Activated T-cell treated with anti-CD3 and anti-CD28 coated beads for 24 hours (primary cell): ENCODE results near the gene PARP8.

Experiments used
- DNase-seq: peaks from one replicate; pipeline ENCODE4 v3.0.0-alpha.2; 2020; ENCODE audit warnings: low read depth

Gene PARP8

GRCh38 chr5:50846261-50846660 is 179.8 kb downstream of the PARP8 start:
- DNase-seq, result no peak

- DNase-seq, result no peak
These were observed 183.1 kb downstream of the PARP8 start for GRCh38 chr5:50849554-50849953.

GRCh38 chr5:50853151-50853550 is 186.7 kb downstream of the PARP8 start:
- no peak for DNase-seq

GRCh38 chr5:50854082-50854481 is 187.6 kb downstream of the PARP8 start:
- DNase-seq, result no peak

- DNase-seq, result no peak
These were observed 188.6 kb downstream of the PARP8 start for GRCh38 chr5:50855001-50855400.

- DNase-seq, result no peak
These were observed 190.1 kb downstream of the PARP8 start for GRCh38 chr5:50856401-50857119.

- no peak for DNase-seq
These were observed 197.2 kb downstream of the PARP8 start for GRCh38 chr5:50863534-50864170.

- no peak for DNase-seq
These were observed 198.0 kb downstream of the PARP8 start for GRCh38 chr5:50864466-50864865.

- no peak for DNase-seq
These were observed 200.0 kb downstream of the PARP8 start for GRCh38 chr5:50866415-50866814.

GRCh38 chr5:50867140-50867539 is 200.7 kb downstream of the PARP8 start:
- DNase-seq, result no peak

GRCh38 chr5:50873595-50874277 is 207.3 kb downstream of the PARP8 start:
- DNase-seq, result no peak

GRCh38 chr5:50874306-50875001 is 208.0 kb downstream of the PARP8 start:
- DNase-seq, result no peak

- DNase-seq, result no peak
These were observed 208.5 kb downstream of the PARP8 start for GRCh38 chr5:50875002-50875344.

- DNase-seq, result no peak
These were observed 212.0 kb downstream of the PARP8 start for GRCh38 chr5:50878470-50878869.

GRCh38 chr5:50881407-50881806 is 215.0 kb downstream of the PARP8 start:
- no peak for DNase-seq

GRCh38 chr5:50886657-50887345 is 220.4 kb downstream of the PARP8 start:
- no peak for DNase-seq

GRCh38 chr5:50887889-50888633 is 221.6 kb downstream of the PARP8 start:
- DNase-seq, result no peak

GRCh38 chr5:50888751-50889150 is 222.3 kb downstream of the PARP8 start:
- no peak for DNase-seq

- no peak for DNase-seq
These were observed 223.4 kb downstream of the PARP8 start for GRCh38 chr5:50889790-50890189.
